Cardiac fibroblast (primary cell): Measurements from ENCODE around the gene C2orf92.

Source experiments
- DNase-seq, 2 donors: peaks; one replicate each; pipeline versions ENCODE4 v3.0.0 to v3.0.0-alpha.2; 2010; ENCODE audit warnings: low read depth in 2 of 2
- H3K4me3 ChIP-seq, 2 donors: replicated peaks in 1 of 2; 1 replicate in 1 of 2; 2 replicates in 1 of 2; pipeline ENCODE4 v1.5.1; 2011; ENCODE audit warnings: low read depth in 2 of 2, low read length in 2 of 2, mild to moderate bottlenecking in 2 of 2, moderate library complexity in 1 of 2
- TF ChIP-seq, protein P1 (sequence below): IDR thresholded peaks from one replicate; pipeline ENCODE4 v1.5.1; 2011; ENCODE audit warnings: low read depth, mild to moderate bottlenecking, low read length, inconsistent platforms

C2orf92 gene

DNA sequence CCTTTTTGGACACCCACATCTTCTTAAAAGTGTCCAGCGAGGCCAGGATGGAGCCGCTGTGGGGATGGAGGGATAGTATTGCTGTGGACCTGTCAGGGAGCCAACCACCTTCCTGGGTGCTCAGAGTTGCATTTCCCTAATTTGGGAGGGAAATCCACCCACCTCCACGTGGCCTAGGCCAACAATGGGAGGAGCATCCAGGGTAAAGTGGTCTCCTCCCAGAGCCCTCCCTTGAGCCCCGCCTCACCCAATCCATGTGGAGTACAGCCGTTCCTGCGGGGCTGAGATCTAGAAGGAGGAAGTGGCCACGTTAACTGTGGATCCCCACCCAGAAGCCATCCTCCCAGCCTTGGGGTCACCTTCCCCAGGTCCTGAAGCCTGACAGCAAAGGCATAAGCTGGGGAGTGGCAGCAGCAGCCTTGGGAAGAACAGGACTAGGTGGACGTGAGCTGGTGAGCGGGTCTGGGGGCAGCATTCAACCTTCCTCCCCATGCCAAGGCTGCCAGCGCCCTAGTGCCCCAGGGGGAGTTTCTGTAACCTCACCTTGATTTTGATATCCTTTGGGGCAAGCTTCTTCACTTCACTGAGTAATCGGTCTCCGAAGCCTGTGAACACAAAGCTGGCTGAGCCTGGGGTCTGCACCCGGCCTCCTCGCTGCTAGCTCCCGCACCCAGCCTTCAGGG is 12.5 kb upstream of the C2orf92 start:
- TF ChIP-seq, protein P1, sequence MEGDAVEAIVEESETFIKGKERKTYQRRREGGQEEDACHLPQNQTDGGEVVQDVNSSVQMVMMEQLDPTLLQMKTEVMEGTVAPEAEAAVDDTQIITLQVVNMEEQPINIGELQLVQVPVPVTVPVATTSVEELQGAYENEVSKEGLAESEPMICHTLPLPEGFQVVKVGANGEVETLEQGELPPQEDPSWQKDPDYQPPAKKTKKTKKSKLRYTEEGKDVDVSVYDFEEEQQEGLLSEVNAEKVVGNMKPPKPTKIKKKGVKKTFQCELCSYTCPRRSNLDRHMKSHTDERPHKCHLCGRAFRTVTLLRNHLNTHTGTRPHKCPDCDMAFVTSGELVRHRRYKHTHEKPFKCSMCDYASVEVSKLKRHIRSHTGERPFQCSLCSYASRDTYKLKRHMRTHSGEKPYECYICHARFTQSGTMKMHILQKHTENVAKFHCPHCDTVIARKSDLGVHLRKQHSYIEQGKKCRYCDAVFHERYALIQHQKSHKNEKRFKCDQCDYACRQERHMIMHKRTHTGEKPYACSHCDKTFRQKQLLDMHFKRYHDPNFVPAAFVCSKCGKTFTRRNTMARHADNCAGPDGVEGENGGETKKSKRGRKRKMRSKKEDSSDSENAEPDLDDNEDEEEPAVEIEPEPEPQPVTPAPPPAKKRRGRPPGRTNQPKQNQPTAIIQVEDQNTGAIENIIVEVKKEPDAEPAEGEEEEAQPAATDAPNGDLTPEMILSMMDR, result no peak
- DNase-seq, result no peak
- no peak overlapping the region for H3K4me3 ChIP-seq

DNA sequence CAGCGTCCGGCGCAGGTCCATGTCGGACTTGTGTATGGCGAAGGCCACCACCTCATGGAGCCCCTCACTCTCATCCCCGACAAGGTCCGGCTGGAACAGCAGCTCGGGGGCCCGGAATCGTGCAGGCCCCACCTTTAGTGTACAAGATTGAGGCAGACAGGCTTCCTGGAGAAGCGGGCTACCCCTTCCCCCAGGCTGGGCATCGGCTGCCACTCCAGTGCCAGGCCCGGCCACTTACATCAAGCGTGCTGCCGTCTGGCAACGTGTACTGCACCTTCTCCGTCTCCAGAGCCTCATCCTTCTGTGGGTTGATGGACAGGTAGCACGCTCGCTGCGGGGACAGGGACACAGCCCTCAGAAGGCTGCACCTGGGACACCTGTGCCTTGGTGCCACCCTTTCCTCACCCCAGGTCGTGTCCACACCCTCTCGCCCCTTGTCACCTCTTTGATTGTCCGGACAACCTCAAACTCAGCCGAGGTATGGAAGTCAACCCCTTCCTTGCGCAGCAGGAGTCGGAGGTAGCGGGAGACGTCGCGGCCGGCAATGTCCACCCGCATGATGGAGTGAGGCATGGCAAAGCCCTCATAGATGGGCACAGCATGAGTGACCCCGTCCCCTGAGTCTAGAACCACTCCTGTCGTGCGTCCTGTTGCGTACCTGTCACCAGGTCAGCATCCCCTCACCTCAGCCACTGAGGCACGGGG is 11.4 kb upstream of the C2orf92 start:
- TF ChIP-seq, protein P1, result no peak

DNA sequence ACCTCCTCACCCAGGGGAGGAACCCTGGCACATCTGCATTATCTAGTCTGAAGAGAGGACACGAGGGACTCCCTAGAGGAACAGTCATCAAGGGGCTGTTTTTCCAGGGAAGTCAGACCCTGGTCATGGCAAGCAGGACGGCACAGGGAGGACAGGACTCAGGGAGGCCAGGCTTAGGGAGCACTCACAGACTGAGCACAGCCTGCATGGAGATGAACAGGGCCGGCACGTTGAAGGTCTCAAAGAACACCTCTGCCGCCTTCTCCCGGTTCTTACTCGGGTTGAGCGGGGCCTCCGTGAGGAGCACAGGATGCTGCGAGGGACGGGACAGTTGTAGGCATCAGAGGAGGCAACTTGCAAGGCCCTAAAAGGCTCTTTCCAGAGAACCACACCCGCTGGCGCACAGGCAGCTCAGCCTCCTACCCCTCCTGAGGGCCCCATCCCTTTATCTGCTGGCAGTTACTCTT is 10.8 kb upstream of the C2orf92 start:
- H3K4me3 ChIP-seq, result no peak overlapping the region
- DNase-seq, result no peak
- TF ChIP-seq, protein P1, result no peak

More for the DNA sequence above, 11.4 kb upstream of the C2orf92 start:
- H3K4me3 ChIP-seq, result no peak overlapping the region
- DNase-seq, result no peak

DNA sequence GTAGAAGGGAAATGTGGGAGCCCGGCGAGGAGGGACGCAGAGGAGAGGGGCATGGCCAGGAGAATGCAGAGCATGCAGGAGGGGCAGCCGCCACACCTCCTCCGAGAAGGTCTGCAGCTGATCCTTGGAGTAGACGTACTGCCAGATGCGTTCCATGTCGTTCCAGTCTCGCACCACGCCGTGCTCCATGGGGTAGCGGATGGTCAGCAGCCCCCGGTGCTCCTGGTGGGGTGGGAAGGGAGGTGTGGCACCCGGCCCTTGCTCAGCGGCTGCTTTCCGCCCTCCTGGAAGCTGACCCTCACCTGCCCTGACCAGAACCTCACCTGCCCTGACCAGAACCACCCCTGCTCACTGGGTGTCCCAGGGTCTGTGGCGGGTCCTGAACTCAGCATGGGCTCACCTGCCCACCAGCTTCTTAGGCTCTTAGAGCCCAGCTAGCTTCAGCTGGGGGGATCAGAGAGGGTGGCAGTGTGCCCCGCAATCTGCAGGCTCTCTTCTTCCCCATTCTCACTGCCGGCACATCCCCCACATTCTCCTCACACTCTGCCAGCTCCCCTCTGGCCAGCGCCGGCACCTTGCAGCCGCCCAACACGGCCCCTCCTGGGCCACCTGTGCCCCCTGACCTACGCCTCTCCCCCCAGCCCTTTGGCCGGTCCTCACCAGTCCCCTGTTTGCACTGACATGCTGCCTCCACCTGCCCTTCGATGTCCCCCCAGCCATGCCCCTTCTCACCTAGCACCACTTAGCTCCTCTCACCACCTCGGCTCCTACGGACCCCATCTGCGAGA is 10.1 kb upstream of the C2orf92 start:
- DNase-seq, result no peak
- TF ChIP-seq, protein P1, result no peak
- H3K4me3 ChIP-seq, result no peak overlapping the region

DNA sequence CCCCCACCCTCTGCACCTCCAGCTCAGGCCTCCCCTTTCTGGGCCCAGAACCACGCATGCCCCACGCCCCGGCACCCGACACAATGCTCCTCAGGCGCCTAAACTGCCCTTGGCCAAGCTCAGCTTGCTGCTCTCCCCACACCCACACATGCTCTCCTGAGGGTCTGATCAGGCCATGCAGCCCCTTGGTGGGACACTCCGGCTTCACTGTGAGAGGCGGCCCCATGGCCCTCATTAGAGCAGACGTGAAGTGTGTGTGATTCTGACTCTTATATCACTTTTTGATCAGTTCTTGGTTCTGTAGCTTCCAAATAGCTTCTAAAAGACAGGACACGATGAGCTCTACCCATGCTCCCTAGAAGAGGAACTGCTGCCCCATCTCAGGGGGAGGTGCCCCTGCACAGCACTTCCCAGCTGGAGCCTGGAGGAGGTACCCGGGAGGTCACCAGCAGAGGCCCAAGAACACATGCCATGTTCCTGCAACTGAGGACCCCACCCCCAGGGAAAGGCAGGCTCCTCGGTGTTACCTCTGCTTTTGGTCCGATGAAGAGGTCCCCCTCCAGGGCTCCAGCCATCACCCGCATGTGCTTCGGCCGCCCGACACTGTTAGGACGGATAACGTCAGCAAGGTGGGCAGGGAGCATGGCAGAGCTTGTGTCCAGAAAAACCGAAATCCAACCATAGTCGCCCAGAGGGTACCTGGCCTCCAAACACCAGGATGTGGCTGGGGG is 9.3 kb upstream of the C2orf92 start:
- no peak overlapping the region for H3K4me3 ChIP-seq
- TF ChIP-seq, protein P1, result no peak
- no peak for DNase-seq

DNA sequence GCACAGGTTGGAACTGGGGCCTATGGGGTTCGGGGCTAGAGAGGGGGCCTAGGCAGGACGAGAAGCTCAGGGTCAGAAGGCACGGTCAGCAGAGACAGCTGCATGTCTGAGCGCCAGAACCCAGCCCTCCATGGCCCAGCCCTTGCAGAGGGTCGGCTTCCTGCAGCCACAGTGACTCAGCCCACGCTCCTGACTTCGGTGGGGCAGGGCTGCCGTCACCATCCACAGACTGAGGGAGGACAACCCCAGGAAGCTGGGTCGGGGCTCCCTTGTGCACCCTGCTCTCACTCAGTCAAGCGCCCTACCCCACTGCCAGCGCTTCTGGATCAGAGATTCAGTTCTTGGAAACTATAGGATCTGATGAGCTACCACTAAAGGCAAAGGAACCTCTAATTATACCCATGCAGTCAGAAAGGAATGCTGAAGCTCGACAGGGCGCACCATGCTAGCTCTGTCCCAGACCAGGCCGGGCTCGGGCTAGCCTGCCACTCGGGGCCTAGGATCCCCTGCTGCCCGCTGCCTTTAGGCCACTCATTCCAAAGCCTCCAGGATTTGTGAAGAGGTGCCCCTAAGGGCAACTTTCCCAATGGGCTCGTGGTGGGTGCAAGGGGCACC is 8.6 kb upstream of the C2orf92 start:
- TF ChIP-seq, protein P1, result no peak
- H3K4me3 ChIP-seq, result no peak overlapping the region
- peak; percentile 13 to 18 for DNase-seq
